ENCODE data around the gene P2RY6. TPM values are rescaled to one million over a fixed set of nuclear protein-coding genes. Genes with fewer than 3 reads are reported as not detected.

The P2RY6 gene
- total RNA-seq, 1 experiment from 2014 or later = not detected

DNA sequence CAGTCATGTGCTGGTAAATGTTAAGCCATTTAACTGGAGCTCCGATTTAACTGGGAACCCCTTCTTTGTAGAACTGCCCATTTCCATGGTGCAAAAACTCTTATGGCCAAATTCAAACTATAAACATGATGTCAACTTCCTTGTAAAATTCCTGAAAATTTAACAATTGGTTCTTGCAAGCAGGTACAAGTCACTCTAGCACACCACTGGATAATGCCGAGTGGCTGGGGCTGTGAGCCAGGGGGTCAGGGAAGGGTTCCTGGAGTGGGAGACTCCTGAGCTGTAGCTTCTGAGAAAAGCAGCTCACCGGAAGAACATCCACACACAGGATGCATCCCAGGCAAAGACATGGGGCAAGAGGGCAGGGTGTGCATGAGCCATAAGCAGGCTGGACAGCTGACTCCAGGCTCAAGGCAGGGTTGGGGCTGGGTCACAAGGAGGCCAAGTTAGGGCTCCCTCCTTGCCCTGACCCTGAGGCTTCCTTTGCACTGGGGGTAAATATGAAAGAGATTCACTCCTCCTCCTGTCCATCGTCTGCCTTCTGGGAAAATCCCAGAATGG is 35.9 kb upstream of the P2RY6 start:
- no peak for DNase-seq (ENCODE audit: low read depth)

DNA sequence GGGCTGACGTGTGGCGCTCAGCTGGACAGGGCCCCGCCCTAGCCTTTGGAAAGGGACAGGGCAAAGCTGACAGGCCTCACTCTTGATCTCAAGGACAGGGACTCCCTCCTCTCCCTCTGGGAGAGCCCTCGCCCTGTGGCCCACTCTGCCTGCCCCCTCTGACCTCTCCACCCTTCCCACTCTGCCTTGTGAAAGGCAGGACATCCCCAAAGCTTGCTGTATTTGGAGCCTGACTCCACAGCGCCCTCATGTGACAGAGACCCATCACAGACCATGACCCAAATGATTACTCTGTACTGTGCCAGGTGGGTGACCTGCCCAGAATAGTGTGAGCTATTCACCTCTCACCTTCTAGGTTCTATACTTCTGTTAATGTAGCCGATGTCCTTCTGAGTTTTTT is 35.3 kb upstream of the P2RY6 start:
- no peak for DNase-seq (ENCODE audit: low read depth)

DNA sequence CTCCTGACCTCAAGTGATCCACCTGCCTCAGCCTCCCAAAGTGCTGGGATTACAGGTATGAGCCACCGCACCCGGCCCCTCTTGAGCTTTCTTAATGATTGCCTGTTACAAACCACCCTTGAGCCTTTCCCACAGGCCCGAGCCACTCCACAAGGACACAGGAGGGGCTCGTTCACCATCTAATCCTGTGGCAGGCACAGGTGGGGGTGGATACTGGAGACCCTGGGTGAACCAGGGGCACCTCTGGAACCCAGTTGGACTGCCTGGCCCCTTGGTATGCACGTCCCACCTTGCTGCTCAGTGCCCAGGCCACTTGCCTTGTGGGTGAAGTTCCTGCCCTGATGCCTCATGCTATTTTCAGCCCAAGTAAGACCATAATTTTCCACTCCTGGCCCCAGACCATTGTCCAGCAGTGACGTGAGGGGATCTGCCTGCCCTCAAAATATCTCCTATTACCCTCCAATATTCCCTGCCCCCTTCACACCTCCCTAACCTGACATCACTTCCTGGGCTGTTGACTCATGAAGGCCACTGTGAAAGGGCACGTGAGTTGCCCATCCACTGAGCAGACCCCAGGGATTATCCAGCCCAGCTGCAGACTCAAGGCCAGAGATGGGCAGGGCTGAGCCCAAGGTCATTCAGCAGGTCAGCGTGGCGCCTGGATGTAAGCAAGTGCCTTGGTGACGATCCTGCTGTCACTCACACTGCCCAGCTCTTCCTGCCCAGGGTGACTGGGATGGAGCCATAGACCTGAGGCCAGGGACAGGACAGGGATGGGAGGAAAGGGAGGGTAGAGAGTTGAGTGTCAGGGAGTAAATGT is 34.5 kb upstream of the P2RY6 start:
- peak; percentile 63 for DNase-seq (ENCODE audit: low read depth)

DNA sequence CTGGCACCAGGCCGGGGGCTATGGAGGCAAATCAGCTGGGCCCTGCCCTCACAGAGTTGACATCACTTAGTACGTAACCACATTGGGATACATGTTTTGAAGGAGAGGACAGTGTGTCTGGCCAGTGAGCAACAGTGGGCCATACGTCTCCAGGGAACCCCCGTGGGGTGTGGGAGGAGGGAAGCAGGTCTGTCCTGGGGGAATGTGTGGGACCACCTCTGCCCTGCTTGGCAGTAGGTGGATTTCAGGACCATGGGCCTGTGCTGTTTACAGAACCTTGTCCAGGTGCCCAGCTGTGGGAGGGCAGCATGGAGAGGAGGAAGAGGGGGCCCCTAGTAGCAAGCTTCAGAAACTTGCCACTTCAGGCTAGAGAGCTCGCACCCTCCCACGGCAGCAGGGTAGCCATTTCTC is 33.0 kb upstream of the P2RY6 start:
- no peak for DNase-seq (ENCODE audit: low read depth)

- DNase-seq (ENCODE audit: low read depth) = no peak
These were observed 32.5 kb upstream of the P2RY6 start for GRCh38 chr11:73239571-73240189.

- DNase-seq (ENCODE audit: low read depth) = peak; percentile 23
These were observed 31.9 kb upstream of the P2RY6 start for GRCh38 chr11:73240190-73240781.

- DNase-seq (ENCODE audit: low read depth) = no peak
These were observed 30.8 kb upstream of the P2RY6 start for GRCh38 chr11:73241300-73241699.

- DNase-seq (ENCODE audit: low read depth) = peak; percentile 80
These were observed 29.7 kb upstream of the P2RY6 start for GRCh38 chr11:73242251-73243092.

DNA sequence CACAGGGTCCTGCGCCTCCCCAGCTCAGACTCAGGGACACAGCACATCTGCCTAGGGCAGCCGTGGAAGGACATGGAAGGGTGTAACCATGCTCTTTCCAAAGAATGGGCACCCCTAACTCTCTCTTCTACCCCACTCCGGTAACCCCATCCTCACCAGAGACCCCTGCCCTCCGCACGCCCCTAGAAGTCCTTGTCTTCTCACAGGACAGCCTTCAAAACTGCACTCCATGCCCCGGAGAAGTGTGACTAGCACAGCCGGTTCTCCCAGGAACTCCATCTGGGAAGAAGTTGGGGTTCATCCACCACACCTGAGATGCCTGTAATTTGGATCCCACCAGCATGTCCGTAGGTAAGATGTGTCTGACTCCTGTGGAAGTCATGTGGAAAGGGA is 29.0 kb upstream of the P2RY6 start:
- DNase-seq (ENCODE audit: low read depth) = no peak

GRCh38 chr11:73244589-73245240 is 27.4 kb upstream of the P2RY6 start:
- no peak for DNase-seq (ENCODE audit: low read depth)

DNA sequence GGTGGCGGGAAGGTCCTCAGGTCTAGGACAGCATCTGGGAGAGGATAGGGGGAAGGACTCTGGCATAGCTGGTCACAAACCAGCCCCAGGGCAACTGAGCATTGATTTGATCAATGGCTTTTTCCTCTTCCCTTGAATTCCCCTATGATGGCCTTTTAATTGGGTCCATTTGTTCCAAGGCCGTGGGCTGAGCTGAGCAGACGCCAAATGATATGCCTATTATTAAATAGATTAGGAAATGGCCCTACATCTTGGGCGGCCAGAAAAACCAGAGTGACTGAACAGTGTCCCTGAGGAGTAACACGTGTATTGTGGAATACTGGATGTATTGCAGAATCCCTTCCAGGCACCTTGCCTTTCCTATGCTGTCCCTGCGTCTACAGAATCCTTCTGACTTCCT is 26.7 kb upstream of the P2RY6 start:
- DNase-seq (ENCODE audit: low read depth) = no peak

DNA sequence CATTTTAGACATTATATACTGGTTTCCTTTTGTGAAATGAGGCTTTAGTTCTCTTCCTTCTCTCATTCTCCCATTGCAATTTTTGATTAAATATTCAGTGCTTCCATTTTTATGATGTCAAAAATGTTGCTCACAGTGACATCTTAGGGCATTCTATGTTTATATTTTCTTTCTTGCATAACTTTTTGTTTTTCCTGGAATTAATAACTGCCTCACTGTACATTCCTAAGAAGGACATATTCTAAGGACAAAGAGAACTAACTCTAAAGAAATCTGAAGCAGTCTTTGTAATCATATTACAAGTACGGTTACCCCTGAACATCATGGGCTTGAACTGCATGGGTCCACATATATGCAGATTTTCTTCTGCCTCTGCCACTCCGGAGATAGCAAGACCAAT is 25.8 kb upstream of the P2RY6 start:
- DNase-seq (ENCODE audit: low read depth) = no peak

GRCh38 chr11:73248526-73249185 is 23.5 kb upstream of the P2RY6 start:
- no peak for DNase-seq (ENCODE audit: low read depth)

GRCh38 chr11:73249304-73249703 is 22.8 kb upstream of the P2RY6 start:
- peak; percentile 42 for DNase-seq (ENCODE audit: low read depth)

DNA sequence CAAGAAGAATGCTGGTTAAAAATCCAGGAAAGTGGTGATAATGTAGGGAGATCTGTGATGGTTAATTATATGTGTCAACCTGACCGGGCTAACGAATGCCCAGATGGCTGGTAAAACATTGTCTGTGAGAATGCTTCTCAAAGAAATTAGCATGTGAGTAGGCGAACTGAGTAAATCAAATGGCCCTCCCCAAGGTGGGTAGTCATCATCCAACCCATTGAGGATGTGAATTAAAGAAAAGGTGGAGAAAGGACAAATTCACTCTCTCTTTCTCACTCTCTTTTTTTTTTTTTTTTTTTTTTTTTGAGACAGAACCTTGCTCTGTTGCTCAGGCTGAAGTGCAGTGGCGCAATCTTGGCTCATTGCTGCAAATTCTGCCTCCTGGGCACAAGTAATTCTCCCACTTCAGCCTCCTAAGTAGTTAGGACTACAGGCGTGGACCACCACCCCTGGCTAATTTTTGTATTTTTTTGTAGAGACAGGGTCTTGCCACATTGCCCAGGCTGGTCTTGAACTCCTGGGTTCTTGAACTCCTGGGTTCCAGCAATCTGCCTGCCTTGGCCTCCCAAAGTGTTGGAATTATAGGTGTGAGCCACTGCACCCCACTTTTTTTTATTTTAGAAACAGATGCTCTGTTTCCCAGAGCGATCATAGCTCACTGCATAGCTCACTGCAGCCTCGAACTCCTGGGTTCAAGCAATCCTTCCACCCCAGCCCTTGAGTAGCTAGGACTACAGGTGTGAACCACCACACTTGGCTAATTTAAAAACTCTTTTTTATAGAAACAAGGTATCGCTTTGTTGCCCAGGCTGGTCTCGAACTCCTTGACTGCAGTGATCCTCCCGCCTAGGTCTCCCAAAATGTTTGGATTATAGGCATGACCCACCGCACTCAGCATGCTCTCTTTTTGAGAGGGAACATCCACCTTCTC is 22.0 kb upstream of the P2RY6 start:
- DNase-seq (ENCODE audit: low read depth) = no peak

DNA sequence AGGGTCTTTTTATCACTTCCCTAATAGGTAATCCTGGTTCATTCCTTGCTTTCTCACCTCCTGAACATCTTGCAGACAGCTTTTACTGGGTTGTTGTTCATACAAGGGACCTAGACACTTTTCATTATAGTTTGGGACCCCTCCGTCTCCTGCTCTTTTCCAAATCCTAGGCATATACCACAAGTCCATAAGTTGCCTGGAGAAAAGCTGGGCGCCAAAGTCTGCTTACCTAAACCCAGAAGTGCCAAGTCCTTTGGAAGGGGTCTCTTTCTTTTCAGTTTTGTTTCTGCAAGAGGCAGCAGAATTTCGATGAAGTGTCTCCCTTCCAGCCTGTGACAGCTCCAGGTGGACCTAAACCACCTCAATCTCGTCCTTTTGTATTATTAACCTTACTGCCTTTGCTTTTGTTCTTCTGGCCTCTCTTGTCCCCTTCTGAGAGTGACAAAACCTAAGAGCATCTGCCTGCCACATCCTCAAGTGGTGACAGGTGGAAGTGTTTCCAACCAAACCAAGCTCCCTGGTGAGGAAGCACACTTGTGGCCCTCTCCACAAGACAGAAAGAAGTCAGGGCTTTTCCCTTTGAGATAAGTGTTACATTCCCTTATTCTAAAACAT is 19.5 kb upstream of the P2RY6 start:
- DNase-seq (ENCODE audit: low read depth) = no peak

DNA sequence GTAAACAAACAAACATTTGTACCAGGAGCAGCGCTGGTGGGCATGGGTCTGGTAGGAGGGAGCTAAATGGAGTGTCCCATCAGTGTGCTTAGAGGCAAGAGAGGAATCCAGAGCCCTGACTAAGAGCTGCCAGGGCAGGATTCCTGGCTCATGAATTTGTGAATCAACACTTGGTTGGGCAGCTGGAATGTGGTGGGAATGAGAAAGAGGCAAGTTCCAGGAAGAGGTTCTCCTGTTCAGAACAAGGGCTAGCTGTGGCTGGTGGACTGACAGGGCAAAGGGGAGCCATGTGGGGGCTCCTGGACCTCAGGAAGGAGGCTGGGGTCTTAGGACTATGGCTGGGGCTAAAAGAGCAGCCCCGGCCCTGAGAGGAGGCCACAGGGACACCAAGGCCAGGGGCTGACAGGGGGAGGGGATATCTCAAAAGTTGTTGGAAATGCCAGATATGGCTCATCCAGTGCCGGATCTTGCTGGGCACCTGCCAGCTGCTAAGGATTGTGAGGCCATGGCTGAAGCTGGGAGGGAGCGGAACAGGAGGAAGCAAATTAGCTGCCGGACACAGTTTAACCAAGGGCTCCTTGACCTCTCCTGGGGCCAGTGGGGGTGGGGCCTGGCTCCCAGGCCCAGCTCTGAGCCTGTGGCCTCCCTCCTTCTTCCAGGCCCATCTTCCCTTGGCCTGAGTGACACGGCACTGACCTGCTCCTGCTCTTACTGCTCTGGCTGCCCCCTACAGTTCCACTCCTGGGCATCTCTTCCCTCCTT is 14.6 kb upstream of the P2RY6 start:
- DNase-seq (ENCODE audit: low read depth) = peak; percentile 93

All from HT1080 (cell line).